ENCODE measurements around the gene TMCC1. TPM values are rescaled to one million over a fixed set of nuclear protein-coding genes. Genes with fewer than 3 reads are reported as not detected.

TMCC1 gene
- polyA plus RNA-seq, 1 experiment, result 14.4 TPM

DNA sequence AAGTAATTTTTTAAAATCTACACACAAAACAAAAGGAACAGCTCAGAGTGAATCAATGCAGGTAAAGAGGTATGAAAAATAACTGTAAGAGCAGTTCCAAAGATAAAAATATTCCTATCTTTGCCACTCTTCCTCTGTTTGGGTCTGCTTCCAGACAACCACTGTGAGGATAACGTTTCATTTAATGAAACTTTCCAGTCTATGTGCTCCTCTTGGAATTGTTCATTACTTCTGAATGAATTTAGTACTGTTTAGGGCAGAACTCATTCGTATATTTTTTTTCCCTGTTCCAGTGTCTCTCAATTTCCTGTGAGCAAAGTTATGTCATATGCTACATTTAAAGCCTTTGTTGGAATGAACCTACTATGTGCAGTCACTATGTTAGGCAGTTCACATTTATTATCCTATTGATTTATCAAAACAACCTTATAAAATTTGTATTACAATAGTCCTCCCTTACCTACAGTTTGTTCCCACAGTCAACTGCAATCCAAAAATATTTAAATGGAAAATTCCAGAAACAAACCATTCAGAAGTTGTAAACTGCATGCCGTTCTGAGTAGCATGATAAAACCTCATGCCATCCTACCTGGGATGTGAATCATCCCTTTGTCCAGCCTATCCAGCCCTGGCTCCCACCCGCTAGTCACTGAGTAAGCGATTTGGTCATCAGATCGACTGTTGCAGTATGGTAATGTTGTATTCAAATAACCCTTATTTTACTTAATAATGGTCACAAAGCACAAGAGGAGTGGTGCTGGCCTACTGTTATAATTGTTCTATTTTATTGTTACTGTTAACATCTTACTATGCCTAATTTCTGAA lies 98.1 kb downstream of the TMCC1 start:
- peaks cover 1% of the 10 kb centered on the region; the same call in 1 of the 2 replicates for H3K36me3 ChIP-seq (ENCODE audit: control insufficient read depth, insufficient read depth, low read length)
- CTCF ChIA-PET, result no interaction called here
- TF ChIP-seq, protein P1, sequence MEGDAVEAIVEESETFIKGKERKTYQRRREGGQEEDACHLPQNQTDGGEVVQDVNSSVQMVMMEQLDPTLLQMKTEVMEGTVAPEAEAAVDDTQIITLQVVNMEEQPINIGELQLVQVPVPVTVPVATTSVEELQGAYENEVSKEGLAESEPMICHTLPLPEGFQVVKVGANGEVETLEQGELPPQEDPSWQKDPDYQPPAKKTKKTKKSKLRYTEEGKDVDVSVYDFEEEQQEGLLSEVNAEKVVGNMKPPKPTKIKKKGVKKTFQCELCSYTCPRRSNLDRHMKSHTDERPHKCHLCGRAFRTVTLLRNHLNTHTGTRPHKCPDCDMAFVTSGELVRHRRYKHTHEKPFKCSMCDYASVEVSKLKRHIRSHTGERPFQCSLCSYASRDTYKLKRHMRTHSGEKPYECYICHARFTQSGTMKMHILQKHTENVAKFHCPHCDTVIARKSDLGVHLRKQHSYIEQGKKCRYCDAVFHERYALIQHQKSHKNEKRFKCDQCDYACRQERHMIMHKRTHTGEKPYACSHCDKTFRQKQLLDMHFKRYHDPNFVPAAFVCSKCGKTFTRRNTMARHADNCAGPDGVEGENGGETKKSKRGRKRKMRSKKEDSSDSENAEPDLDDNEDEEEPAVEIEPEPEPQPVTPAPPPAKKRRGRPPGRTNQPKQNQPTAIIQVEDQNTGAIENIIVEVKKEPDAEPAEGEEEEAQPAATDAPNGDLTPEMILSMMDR (IDR thresholded peaks at IDR 0.05; ENCODE audit: insufficient read depth, low read depth, low read length), result no peak
- no peaks in the 10 kb centered on the region for H3K27me3 ChIP-seq (ENCODE audit: control insufficient read depth, insufficient read depth, low read length)
- no peak overlapping the region for H3K4me3 ChIP-seq (ENCODE audit: low read depth, low read length)
- POLR2A ChIA-PET, result no interaction called here
- no peak for DNase-seq (ENCODE audit: low read depth)

DNA sequence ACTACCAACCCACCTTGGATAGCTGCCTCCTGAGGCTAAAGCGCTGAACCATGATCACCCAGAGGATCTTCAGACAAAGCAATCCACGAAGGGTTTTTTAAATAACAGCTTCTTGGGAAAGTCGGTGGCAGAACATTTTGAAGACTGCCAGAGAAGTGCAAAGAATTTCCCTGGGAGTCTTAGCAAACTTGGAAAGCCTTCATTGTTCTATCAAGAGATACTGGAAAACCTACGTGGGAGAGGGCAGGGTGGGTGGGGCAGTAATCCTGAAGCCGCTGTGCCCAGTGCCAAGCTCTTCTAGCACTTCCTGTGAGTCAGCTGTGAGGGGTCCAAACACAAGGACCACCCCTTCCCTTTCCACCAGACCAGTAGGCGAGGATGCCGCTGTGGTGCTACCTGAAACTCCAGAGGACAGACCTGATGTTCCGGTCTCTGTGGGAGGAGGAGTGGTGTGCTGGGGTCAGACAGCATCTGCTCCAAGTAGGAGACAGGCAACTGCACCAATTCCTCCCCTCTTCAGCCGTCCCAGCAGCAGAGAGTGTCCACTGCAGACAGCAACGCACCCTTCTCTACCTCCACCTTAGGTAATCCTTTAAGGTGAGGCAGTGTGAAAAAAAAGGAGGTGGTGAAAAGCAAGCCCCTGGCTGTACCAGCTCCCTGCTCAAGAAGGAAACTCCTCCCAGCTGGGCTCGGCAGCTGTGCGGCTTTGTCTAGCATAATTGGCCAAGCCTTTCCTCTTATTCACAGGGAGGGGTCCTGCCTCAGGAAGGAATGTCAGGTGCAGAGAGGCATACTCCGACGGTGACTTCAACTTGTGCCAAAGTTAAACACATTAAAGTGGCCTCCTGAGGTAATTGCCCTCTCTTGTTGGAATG lies 99.0 kb downstream of the TMCC1 start:
- TF ChIP-seq, protein P1 (IDR thresholded peaks at IDR 0.05; ENCODE audit: insufficient read depth, low read depth, low read length), result no peak
- DNase-seq (ENCODE audit: low read depth), result no peak
- Histone ChIP-seq H3K4me3 (ENCODE audit: low read depth, low read length) (no peak overlapping the region), H3K36me3 (ENCODE audit: control insufficient read depth, insufficient read depth, low read length) (peaks cover 1% of the 10 kb centered on the region; the same call in 1 of the 2 replicates), H3K27me3 (ENCODE audit: control insufficient read depth, insufficient read depth, low read length) (no peaks in the 10 kb centered on the region)
- POLR2A ChIA-PET, result no interaction called here
- CTCF ChIA-PET, result interaction anchor here (0.9 to 1.5 kb wide), 4 partner anchors 13 to 31 kb away, joined by 3 to 5 read pairs (median 4); no protein-coding TSS in a partner anchor

DNA sequence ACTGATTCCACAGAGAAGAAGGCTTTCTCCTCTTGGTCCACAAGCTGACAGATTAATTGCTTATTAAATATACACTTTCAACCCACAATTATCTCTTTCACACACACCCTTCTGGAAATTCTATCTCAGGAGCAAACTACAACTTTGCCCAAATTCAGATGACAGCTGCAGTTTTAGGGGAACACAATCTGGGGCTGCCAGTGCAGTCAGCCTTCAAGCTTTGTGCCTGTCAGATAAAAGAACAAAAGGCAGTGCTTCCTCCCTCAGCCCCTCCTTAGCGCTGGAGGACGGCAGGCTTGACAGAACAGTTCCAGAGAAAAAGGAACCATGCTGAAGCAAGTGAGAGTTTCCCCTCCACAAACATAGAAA lies 99.6 kb downstream of the TMCC1 start:
- Histone ChIP-seq H3K4me3 (ENCODE audit: low read depth, low read length) (no peak overlapping the region), H3K27me3 (ENCODE audit: control insufficient read depth, insufficient read depth, low read length) (no peaks in the 10 kb centered on the region), H3K36me3 (ENCODE audit: control insufficient read depth, insufficient read depth, low read length) (peaks cover 1% of the 10 kb centered on the region; the same call in 1 of the 2 replicates)
- POLR2A ChIA-PET, result no interaction called here
- CTCF ChIA-PET, result interaction anchor here (0.9 to 1.5 kb wide), 4 partner anchors 13 to 31 kb away, joined by 3 to 5 read pairs (median 4); no protein-coding TSS in a partner anchor
- no peak for DNase-seq (ENCODE audit: low read depth)
- TF ChIP-seq, protein P1 (IDR thresholded peaks at IDR 0.05; ENCODE audit: insufficient read depth, low read depth, low read length), result no peak

DNA sequence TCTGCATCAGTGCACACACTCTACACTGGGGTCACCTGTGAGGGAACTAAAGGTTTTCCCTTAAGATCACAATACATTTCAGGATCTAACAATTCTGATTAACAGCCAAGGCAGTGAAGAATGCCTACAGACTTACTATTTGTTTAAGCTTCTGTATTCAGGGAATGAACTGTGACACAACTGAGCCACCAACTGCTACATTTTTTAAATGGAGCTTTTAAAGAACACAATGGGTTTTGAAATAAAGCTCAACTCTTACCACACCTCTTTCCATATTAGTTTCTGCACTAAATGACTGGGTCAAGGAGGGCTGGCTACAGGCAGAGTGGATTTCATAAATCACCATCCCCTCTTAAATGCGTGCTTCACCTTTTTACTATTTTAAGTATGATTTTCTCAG lies 100.2 kb downstream of the TMCC1 start:
- no peak for DNase-seq (ENCODE audit: low read depth)
- Histone ChIP-seq H3K27me3 (ENCODE audit: control insufficient read depth, insufficient read depth, low read length) (no peaks in the 10 kb centered on the region), H3K36me3 (ENCODE audit: control insufficient read depth, insufficient read depth, low read length) (peaks cover 1% of the 10 kb centered on the region; the same call in 1 of the 2 replicates), H3K4me3 (ENCODE audit: low read depth, low read length) (no peak overlapping the region)
- POLR2A ChIA-PET, result no interaction called here
- TF ChIP-seq, protein P1 (IDR thresholded peaks at IDR 0.05; ENCODE audit: insufficient read depth, low read depth, low read length), result no peak
- CTCF ChIA-PET, result interaction anchor here (1.3 to 1.5 kb wide), 3 partner anchors 15 to 32 kb away, joined by 4 to 5 read pairs (median 5); no protein-coding TSS in a partner anchor

DNA sequence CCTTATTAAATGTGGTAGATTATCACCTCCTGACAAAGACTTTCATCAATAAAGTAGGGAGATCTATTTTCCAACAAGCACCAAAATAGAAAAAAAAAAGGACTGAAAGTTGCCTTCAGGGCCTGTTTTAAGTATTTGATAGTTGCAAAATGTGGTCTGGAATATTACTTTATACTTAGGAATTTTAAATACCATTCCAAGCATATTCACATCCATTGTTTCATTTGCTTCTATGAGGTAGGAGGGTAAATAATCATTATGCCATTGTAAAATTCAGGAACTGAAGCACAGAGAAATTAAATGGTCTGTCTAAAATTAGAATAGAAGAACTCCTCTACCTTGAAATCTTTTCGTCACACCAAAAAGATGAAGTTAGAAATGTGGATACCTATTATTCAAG lies 110.0 kb downstream of the TMCC1 start:
- Histone ChIP-seq H3K4me3 (ENCODE audit: low read depth, low read length) (no peak overlapping the region), H3K27me3 (ENCODE audit: control insufficient read depth, insufficient read depth, low read length) (no peaks in the 10 kb centered on the region), H3K36me3 (ENCODE audit: control insufficient read depth, insufficient read depth, low read length) (no peaks in the 10 kb centered on the region)
- ChIA-PET POLR2A (interaction anchor here (0.6 kb wide), 1 partner anchor 24 kb away, joined by 4 read pairs; no protein-coding TSS in a partner anchor), CTCF (no interaction called here)
- TF ChIP-seq, protein P1 (IDR thresholded peaks at IDR 0.05; ENCODE audit: insufficient read depth, low read depth, low read length), result no peak
- peak; percentile 50 for DNase-seq (ENCODE audit: low read depth)
